GM12878 (cell line): ENCODE data around the gene ALG5. TPM values are rescaled to one million over a fixed set of nuclear protein-coding genes. Genes with fewer than 3 reads are reported as not detected.

Experiments
- polyA plus RNA-seq, 11 experiments: library from polyadenylated mRNA; depleted of rRNA in 4 of 11; unstranded in 6 of 11; stranded (reverse) in 5 of 11; fragments of >200 nt; fragmentation: Nextera tagmentation in 4 of 11; fragmentation: Illumina TruSeq in 1 of 11; extraction: Ambion mirVana in 4 of 11; extraction: Trizol in 1 of 11; gene quantifications; 1 replicate in 1 of 11; 2 replicates in 10 of 11; pipeline versions ENCODE4 v1.2.1 to v1.2.3, GENCODE V29; 2011 to 2016; ENCODE audit warnings: inconsistent platforms in 2 of 11, missing spikeins in 2 of 11, low read depth in 1 of 11
- total RNA-seq, 4 experiments: library from RNA; depleted of rRNA in 3 of 4; stranded (reverse); fragments of >200 nt in 3 of 4; fragmentation: Illumina TruSeq in 1 of 4; extraction: Trizol in 1 of 4; gene quantifications; 2 replicates each; pipeline versions ENCODE4 v1.2.1 to v1.2.3, GENCODE V29; 2013 to 2021

ALG5 gene
- total and polyA plus RNA-seq, 10 of the 15 experiments (the other 5 are each of a cell fraction or from before 2014, with no cell fraction given) = 23.9 to 82.2 (median 42.5) TPM

Other genes with a start within 250 kb of the ALG5 start
- 4.6 and 5.0 TPM in 2 replicates for gene RFXAP, start 180.1 kb downstream of the ALG5 start, total RNA-seq (2014; rRNA removed)
- gene RFXAP, start 180.1 kb downstream of the ALG5 start, total RNA-seq (2014; rRNA removed; fragmentation: Illumina TruSeq; extraction: Trizol) = 4.7 and 4.8 TPM in 2 replicates
- 10.6 and 13.3 TPM in 2 replicates for gene RFXAP, start 180.1 kb downstream of the ALG5 start, total RNA-seq (2021)
- gene RFXAP, start 180.1 kb downstream of the ALG5 start, polyA plus RNA-seq (2011; rRNA removed) = 11.8 and 16.2 TPM in 2 replicates
- gene RFXAP, start 180.1 kb downstream of the ALG5 start, polyA plus RNA-seq (2014; fragmentation: Illumina TruSeq; extraction: Trizol) = 10.4 and 14.6 TPM in 2 replicates
- gene RFXAP, start 180.1 kb downstream of the ALG5 start, polyA plus RNA-seq (2014; fragmentation: Nextera tagmentation; extraction: Ambion mirVana) = 1 to 10 TPM; 3.4 to 6.7 TPM
- gene RFXAP, start 180.1 kb downstream of the ALG5 start, polyA plus RNA-seq (2014; rRNA removed) = 9.7 and 11.0 TPM in 2 replicates
- gene RFXAP, start 180.1 kb downstream of the ALG5 start, polyA plus RNA-seq (2016; fragmentation: Nextera tagmentation; extraction: Ambion mirVana) = 1 to 10 TPM; 7.7 to 7.8 TPM
- gene SMAD9, start 79.1 kb downstream of the ALG5 start, total RNA-seq (2014; rRNA removed) = not detected in 2 replicates
- gene SMAD9, start 79.1 kb downstream of the ALG5 start, total RNA-seq (2014; rRNA removed; fragmentation: Illumina TruSeq; extraction: Trizol) = not detected in 2 replicates
- gene SMAD9, start 79.1 kb downstream of the ALG5 start, total RNA-seq (2021) = 0.05 TPM in 1 of 2 replicates, not detected in the other
- not detected in 2 replicates for gene SMAD9, start 79.1 kb downstream of the ALG5 start, polyA plus RNA-seq (2011; rRNA removed)
- not detected in 2 replicates for gene SMAD9, start 79.1 kb downstream of the ALG5 start, polyA plus RNA-seq (2014; fragmentation: Illumina TruSeq; extraction: Trizol)
- gene SMAD9, start 79.1 kb downstream of the ALG5 start, polyA plus RNA-seq (2014; fragmentation: Nextera tagmentation; extraction: Ambion mirVana) = under 1 TPM; 0.22 to 0.69 TPM
- gene SMAD9, start 79.1 kb downstream of the ALG5 start, polyA plus RNA-seq (2014; rRNA removed) = 0.03 TPM in 1 of 2 replicates, not detected in the other
- gene SMAD9, start 79.1 kb downstream of the ALG5 start, polyA plus RNA-seq (2016; fragmentation: Nextera tagmentation; extraction: Ambion mirVana) = under 1 TPM; 0.29 to 0.55 TPM
- 72.9 and 82.5 TPM in 2 replicates for gene EXOSC8, start 1.4 kb upstream of the ALG5 start, total RNA-seq (2014; rRNA removed)
- gene EXOSC8, start 1.4 kb upstream of the ALG5 start, total RNA-seq (2014; rRNA removed; fragmentation: Illumina TruSeq; extraction: Trizol) = 87.0 and 96.0 TPM in 2 replicates
- 68.5 and 69.0 TPM in 2 replicates for gene EXOSC8, start 1.4 kb upstream of the ALG5 start, total RNA-seq (2021)
- gene EXOSC8, start 1.4 kb upstream of the ALG5 start, polyA plus RNA-seq (2011; rRNA removed) = 102 and 139 TPM in 2 replicates
- 128 and 148 TPM in 2 replicates for gene EXOSC8, start 1.4 kb upstream of the ALG5 start, polyA plus RNA-seq (2014; fragmentation: Illumina TruSeq; extraction: Trizol)
- 100 to 1,000 TPM; 548 to 553 TPM for gene EXOSC8, start 1.4 kb upstream of the ALG5 start, polyA plus RNA-seq (2014; fragmentation: Nextera tagmentation; extraction: Ambion mirVana)
- 88.3 and 102 TPM in 2 replicates for gene EXOSC8, start 1.4 kb upstream of the ALG5 start, polyA plus RNA-seq (2014; rRNA removed)
- gene EXOSC8, start 1.4 kb upstream of the ALG5 start, polyA plus RNA-seq (2016; fragmentation: Nextera tagmentation; extraction: Ambion mirVana) = 100 to 1,000 TPM; 237 to 264 TPM
- gene SUPT20H, start 60.3 kb upstream of the ALG5 start, total RNA-seq (2014; rRNA removed) = 32.9 and 35.0 TPM in 2 replicates
- gene SUPT20H, start 60.3 kb upstream of the ALG5 start, total RNA-seq (2014; rRNA removed; fragmentation: Illumina TruSeq; extraction: Trizol) = 52.3 and 53.5 TPM in 2 replicates
- gene SUPT20H, start 60.3 kb upstream of the ALG5 start, total RNA-seq (2021) = 37.0 and 40.0 TPM in 2 replicates
- gene SUPT20H, start 60.3 kb upstream of the ALG5 start, polyA plus RNA-seq (2011; rRNA removed) = 61.1 and 71.6 TPM in 2 replicates
- gene SUPT20H, start 60.3 kb upstream of the ALG5 start, polyA plus RNA-seq (2014; fragmentation: Illumina TruSeq; extraction: Trizol) = 69.8 and 94.1 TPM in 2 replicates
- 10 to 100 TPM; 12.3 to 13.9 TPM for gene SUPT20H, start 60.3 kb upstream of the ALG5 start, polyA plus RNA-seq (2014; fragmentation: Nextera tagmentation; extraction: Ambion mirVana)
- 37.4 and 43.0 TPM in 2 replicates for gene SUPT20H, start 60.3 kb upstream of the ALG5 start, polyA plus RNA-seq (2014; rRNA removed)
- 10 to 100 TPM; 52.0 to 60.3 TPM for gene SUPT20H, start 60.3 kb upstream of the ALG5 start, polyA plus RNA-seq (2016; fragmentation: Nextera tagmentation; extraction: Ambion mirVana)
- gene CSNK1A1L, start 106.3 kb upstream of the ALG5 start, total RNA-seq (2014; rRNA removed) = not detected in 2 replicates
- gene CSNK1A1L, start 106.3 kb upstream of the ALG5 start, total RNA-seq (2014; rRNA removed; fragmentation: Illumina TruSeq; extraction: Trizol) = not detected in 2 replicates
- not detected in 2 replicates for gene CSNK1A1L, start 106.3 kb upstream of the ALG5 start, total RNA-seq (2021)
- gene CSNK1A1L, start 106.3 kb upstream of the ALG5 start, polyA plus RNA-seq (2011; rRNA removed) = not detected in 2 replicates
- not detected in 2 replicates for gene CSNK1A1L, start 106.3 kb upstream of the ALG5 start, polyA plus RNA-seq (2014; fragmentation: Illumina TruSeq; extraction: Trizol)
- gene CSNK1A1L, start 106.3 kb upstream of the ALG5 start, polyA plus RNA-seq (2014; fragmentation: Nextera tagmentation; extraction: Ambion mirVana) = not detected
- not detected in 2 replicates for gene CSNK1A1L, start 106.3 kb upstream of the ALG5 start, polyA plus RNA-seq (2014; rRNA removed)
- not detected for gene CSNK1A1L, start 106.3 kb upstream of the ALG5 start, polyA plus RNA-seq (2016; fragmentation: Nextera tagmentation; extraction: Ambion mirVana)